ENCODE measurements around the gene NRDE2.

DNA sequence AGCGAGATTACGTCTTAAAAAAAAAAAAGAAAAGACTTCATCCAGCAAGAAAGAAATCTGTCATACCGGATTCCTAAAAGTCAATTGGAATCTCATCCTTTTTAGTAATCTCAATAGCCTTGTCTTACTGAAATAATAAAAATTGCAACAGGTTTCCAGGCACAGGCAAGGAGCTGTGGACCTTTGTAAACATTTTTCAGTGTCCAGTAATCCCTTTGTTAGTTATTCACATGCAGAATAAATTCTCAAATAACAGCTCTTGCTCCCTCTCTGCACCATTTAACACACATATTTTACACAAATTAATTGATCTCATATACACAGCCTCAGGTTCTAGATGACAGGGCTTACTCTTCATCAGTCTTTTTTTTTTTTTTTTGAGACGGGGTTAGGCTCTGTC, 43.1 kb upstream of the NRDE2 start:
- TF ChIP-seq, protein P1, sequence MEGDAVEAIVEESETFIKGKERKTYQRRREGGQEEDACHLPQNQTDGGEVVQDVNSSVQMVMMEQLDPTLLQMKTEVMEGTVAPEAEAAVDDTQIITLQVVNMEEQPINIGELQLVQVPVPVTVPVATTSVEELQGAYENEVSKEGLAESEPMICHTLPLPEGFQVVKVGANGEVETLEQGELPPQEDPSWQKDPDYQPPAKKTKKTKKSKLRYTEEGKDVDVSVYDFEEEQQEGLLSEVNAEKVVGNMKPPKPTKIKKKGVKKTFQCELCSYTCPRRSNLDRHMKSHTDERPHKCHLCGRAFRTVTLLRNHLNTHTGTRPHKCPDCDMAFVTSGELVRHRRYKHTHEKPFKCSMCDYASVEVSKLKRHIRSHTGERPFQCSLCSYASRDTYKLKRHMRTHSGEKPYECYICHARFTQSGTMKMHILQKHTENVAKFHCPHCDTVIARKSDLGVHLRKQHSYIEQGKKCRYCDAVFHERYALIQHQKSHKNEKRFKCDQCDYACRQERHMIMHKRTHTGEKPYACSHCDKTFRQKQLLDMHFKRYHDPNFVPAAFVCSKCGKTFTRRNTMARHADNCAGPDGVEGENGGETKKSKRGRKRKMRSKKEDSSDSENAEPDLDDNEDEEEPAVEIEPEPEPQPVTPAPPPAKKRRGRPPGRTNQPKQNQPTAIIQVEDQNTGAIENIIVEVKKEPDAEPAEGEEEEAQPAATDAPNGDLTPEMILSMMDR (IDR thresholded peaks at IDR 0.05): no peak
- TF ChIP-seq EZH2 (IDR thresholded peaks at IDR 0.05): no peak
